ENCODE data around the gene GTSE1. TPM values are rescaled to one million over a fixed set of nuclear protein-coding genes. Genes with fewer than 3 reads are reported as not detected.

The GTSE1 gene
- total RNA-seq, 1 donor: 10.4 TPM

- TF ChIP-seq CTCF (IDR thresholded peaks at IDR 0.05; ENCODE audit: insufficient read depth, low read depth, low read length): no peak
- DNase-seq (ENCODE audit: low read depth): no peak
These were observed 59.4 kb downstream of the GTSE1 start for GRCh38 chr22:46355996-46356471.

GRCh38 chr22:46356496-46357480 lies 60.1 kb downstream of the GTSE1 start:
- DNase-seq (ENCODE audit: low read depth): no peak
- no peak for TF ChIP-seq CTCF (IDR thresholded peaks at IDR 0.05; ENCODE audit: insufficient read depth, low read depth, low read length)
- H3K4me3 ChIP-seq (ENCODE audit: low read depth, low read length): no peak overlapping the region

More at GRCh38 chr22:46355996-46356471, 59.4 kb downstream of the GTSE1 start:
- H3K4me3 ChIP-seq (ENCODE audit: low read depth, low read length): no peak overlapping the region

GRCh38 chr22:46357711-46358520 lies 61.2 kb downstream of the GTSE1 start:
- no peak for TF ChIP-seq CTCF (IDR thresholded peaks at IDR 0.05; ENCODE audit: insufficient read depth, low read depth, low read length)
- no peak overlapping the region for H3K4me3 ChIP-seq (ENCODE audit: low read depth, low read length)
- DNase-seq (ENCODE audit: low read depth): no peak

- no peak for DNase-seq (ENCODE audit: low read depth)
- H3K4me3 ChIP-seq (ENCODE audit: low read depth, low read length): no peak overlapping the region
- TF ChIP-seq CTCF (IDR thresholded peaks at IDR 0.05; ENCODE audit: insufficient read depth, low read depth, low read length): no peak
These were observed 62.1 kb downstream of the GTSE1 start for GRCh38 chr22:46358766-46359165.

GRCh38 chr22:46359362-46359761 lies 62.7 kb downstream of the GTSE1 start:
- DNase-seq (ENCODE audit: low read depth): no peak
- TF ChIP-seq CTCF (IDR thresholded peaks at IDR 0.05; ENCODE audit: insufficient read depth, low read depth, low read length): no peak
- no peak overlapping the region for H3K4me3 ChIP-seq (ENCODE audit: low read depth, low read length)

GRCh38 chr22:46360097-46360496 lies 63.4 kb downstream of the GTSE1 start:
- no peak for DNase-seq (ENCODE audit: low read depth)
- H3K4me3 ChIP-seq (ENCODE audit: low read depth, low read length): no peak overlapping the region
- no peak for TF ChIP-seq CTCF (IDR thresholded peaks at IDR 0.05; ENCODE audit: insufficient read depth, low read depth, low read length)
